Mammary epithelial cell (primary cell): ENCODE data around the gene SLC35E3.
"Not testable (repeated sequence)": the region's sequence is repeated elsewhere in the genome, so short reads cannot be mapped to it uniquely, and the experiment has no call there.

Source experiments
- EZH2 ChIP-seq: IDR thresholded peaks from 2 replicates; pipeline ENCODE4 v1.6.1; 2012; ENCODE audit warnings: low read length, inconsistent platforms, borderline replicate concordance
- TF ChIP-seq, protein P1 (sequence below), 2 donors: IDR thresholded peaks in 1 of 2; conservative IDR thresholded peaks in 1 of 2; 2 replicates each; pipeline ENCODE4 v1.5.1; 2011 to 2012; ENCODE audit warnings: inconsistent platforms in 2 of 2, low read length in 2 of 2, mild to moderate bottlenecking in 2 of 2, control low read depth in 1 of 2, low read depth in 1 of 2; ENCODE audit not compliant: insufficient read depth in 1 of 2; ENCODE audit errors: extremely low read depth in 1 of 2

GRCh38 chr12:68801124-68801523 is 55.1 kb downstream of the SLC35E3 start:
- TF ChIP-seq, protein P1, sequence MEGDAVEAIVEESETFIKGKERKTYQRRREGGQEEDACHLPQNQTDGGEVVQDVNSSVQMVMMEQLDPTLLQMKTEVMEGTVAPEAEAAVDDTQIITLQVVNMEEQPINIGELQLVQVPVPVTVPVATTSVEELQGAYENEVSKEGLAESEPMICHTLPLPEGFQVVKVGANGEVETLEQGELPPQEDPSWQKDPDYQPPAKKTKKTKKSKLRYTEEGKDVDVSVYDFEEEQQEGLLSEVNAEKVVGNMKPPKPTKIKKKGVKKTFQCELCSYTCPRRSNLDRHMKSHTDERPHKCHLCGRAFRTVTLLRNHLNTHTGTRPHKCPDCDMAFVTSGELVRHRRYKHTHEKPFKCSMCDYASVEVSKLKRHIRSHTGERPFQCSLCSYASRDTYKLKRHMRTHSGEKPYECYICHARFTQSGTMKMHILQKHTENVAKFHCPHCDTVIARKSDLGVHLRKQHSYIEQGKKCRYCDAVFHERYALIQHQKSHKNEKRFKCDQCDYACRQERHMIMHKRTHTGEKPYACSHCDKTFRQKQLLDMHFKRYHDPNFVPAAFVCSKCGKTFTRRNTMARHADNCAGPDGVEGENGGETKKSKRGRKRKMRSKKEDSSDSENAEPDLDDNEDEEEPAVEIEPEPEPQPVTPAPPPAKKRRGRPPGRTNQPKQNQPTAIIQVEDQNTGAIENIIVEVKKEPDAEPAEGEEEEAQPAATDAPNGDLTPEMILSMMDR (conservative IDR thresholded peaks at IDR 0.05 in 1 of 2, IDR thresholded peaks at IDR 0.05 in 1 of 2; ENCODE audit: extremely low read depth in 1 of 2, insufficient read depth in 1 of 2, low read depth in 1 of 2, low read length in 2 of 2), result not testable (repeated sequence)
- TF ChIP-seq EZH2, result not testable (repeated sequence)
